HK-2 (cell line): Measurements from ENCODE around the gene CEACAM4.
A peak's percentile ranks its signal among the peaks of the same experiment; 100 is the strongest.
"Not testable (repeated sequence)": the region's sequence is repeated elsewhere in the genome, so short reads cannot be mapped to it uniquely, and the experiment has no call there.

Experiments
- DNase-seq: peaks from one replicate; pipeline ENCODE4 v3.0.0-alpha.2; 2018; ENCODE audit not compliant: unreplicated experiment

Gene CEACAM4

GRCh38 chr19:41584931-41585330, 41.9 kb downstream of the CEACAM4 start:
- no peak for DNase-seq

GRCh38 chr19:41584260-41584810, 42.5 kb downstream of the CEACAM4 start:
- DNase-seq = no peak

GRCh38 chr19:41582577-41583182, 44.2 kb downstream of the CEACAM4 start:
- DNase-seq = not testable (repeated sequence)

- not testable (repeated sequence) for DNase-seq
Measured at GRCh38 chr19:41581068-41581467, 45.8 kb downstream of the CEACAM4 start.

GRCh38 chr19:41578886-41579285, 48.0 kb downstream of the CEACAM4 start:
- DNase-seq = no peak

GRCh38 chr19:41577833-41578232, 49.0 kb downstream of the CEACAM4 start:
- no peak for DNase-seq

GRCh38 chr19:41577144-41577830, 49.6 kb downstream of the CEACAM4 start:
- no peak for DNase-seq

GRCh38 chr19:41575998-41576397, 50.9 kb downstream of the CEACAM4 start, which contains the start of gene CEACAM21:
CEACAM21 (plus strand) TSS chr19:41576166; CDS start chr19:41576275, 109 bp downstream.
- DNase-seq = no peak

GRCh38 chr19:41570639-41571112, 56.2 kb downstream of the CEACAM4 start:
- DNase-seq = peak; percentile 76

GRCh38 chr19:41570179-41570578, 56.7 kb downstream of the CEACAM4 start:
- DNase-seq = no peak

GRCh38 chr19:41569481-41570150, 57.3 kb downstream of the CEACAM4 start:
- no peak for DNase-seq
